Hepatocyte (in vitro differentiated cells): ENCODE data around the gene OR9A2. TPM values are rescaled to one million over a fixed set of nuclear protein-coding genes. Genes with fewer than 3 reads are reported as not detected.

Experiments used
- DNase-seq: peaks from one replicate; pipeline ENCODE4 v3.0.0-alpha.2; 2016; ENCODE audit warnings: low spot score
- H2AFZ ChIP-seq: fragments of 200-600 bp; sonication (generic); 2 replicates; pipeline ENCODE4 v1.6.0; 2016; ENCODE audit warnings: antibody characterized with exemption, mild to moderate bottlenecking
- H3K27ac ChIP-seq: fragments of 200-600 bp; sonication (generic); 2 replicates; pipeline ENCODE4 v1.5.1; 2016; ENCODE audit warnings: mild to moderate bottlenecking
- H3K27me3 ChIP-seq: fragments of 200-600 bp; sonication (generic); 2 replicates; pipeline ENCODE4 v1.6.1; 2016
- H3K36me3 ChIP-seq: fragments of 200-600 bp; sonication (generic); replicated peaks from 2 replicates; pipeline ENCODE4 v1.5.1; 2016; ENCODE audit warnings: low read depth; ENCODE audit not compliant: insufficient read depth
- H3K4me1 ChIP-seq: fragments of 200-600 bp; sonication (generic); 2 replicates; pipeline ENCODE4 v1.5.1; 2016; ENCODE audit warnings: mild to moderate bottlenecking, moderate library complexity; ENCODE audit not compliant: insufficient read depth
- H3K4me2 ChIP-seq: fragments of 200-600 bp; sonication (generic); 2 replicates; pipeline ENCODE4 v1.6.0; 2016
- H3K4me3 ChIP-seq: fragments of 200-600 bp; sonication (generic); 2 replicates; pipeline ENCODE4 v1.5.1; 2016; ENCODE audit warnings: mild to moderate bottlenecking
- H3K79me2 ChIP-seq: fragments of 200-600 bp; sonication (generic); 2 replicates; pipeline ENCODE4 v1.6.0; 2017; ENCODE audit warnings: mild to moderate bottlenecking
- H3K9me2 ChIP-seq: fragments of 200-600 bp; sonication (generic); replicated peaks from 2 replicates; pipeline ENCODE4 v1.6.0; 2017; ENCODE audit warnings: mild to moderate bottlenecking; ENCODE audit not compliant: insufficient read depth
- H3K9me3 ChIP-seq: fragments of 200-600 bp; sonication (generic); 2 replicates; pipeline ENCODE4 v1.5.1; 2016; ENCODE audit warnings: low read depth, mild to moderate bottlenecking
- H4K20me1 ChIP-seq: fragments of 200-600 bp; sonication (generic); 2 replicates; pipeline ENCODE4 v1.6.0; 2016; ENCODE audit warnings: mild to moderate bottlenecking; ENCODE audit not compliant: insufficient read depth, poor library complexity, severe bottlenecking
- CTCF ChIP-seq: fragments of 200-600 bp; sonication (generic); IDR thresholded peaks from 2 replicates; pipeline ENCODE4 v1.5.1; 2016; ENCODE audit warnings: antibody characterized with exemption, mild to moderate bottlenecking; ENCODE audit not compliant: poor library complexity
- EZH2 ChIP-seq: fragments of 200-600 bp; sonication (generic); IDR thresholded peaks from 2 replicates; pipeline ENCODE4 v1.6.1; 2016; ENCODE audit warnings: antibody characterized with exemption, mild to moderate bottlenecking, borderline replicate concordance
- EZH2phosphoT487 ChIP-seq: fragments of 200-600 bp; sonication (generic); IDR thresholded peaks from one replicate; pipeline ENCODE4 v1.6.1; 2018; ENCODE audit warnings: antibody characterized with exemption, mild to moderate bottlenecking, low read depth, moderate library complexity; ENCODE audit not compliant: unreplicated experiment, severe bottlenecking
- WGBS: methylation state at CpG from one replicate; pipeline ENCODE4 v1.1.6; 2016; ENCODE audit warnings: low lambda C conversion rate; ENCODE audit errors: missing lambda C conversion rate; 5-methylcytosine and 5-hydroxymethylcytosine counted together
- polyA plus RNA-seq: library from polyadenylated mRNA; unstranded; fragments of >200 nt; fragmentation: Nextera tagmentation; extraction: Ambion mirVana; gene quantifications from 2 replicates; pipeline ENCODE4 v1.2.1, GENCODE V29; 2016
- total RNA-seq: library from RNA; depleted of rRNA; stranded (reverse); fragments of >200 nt; gene quantifications from 2 replicates; pipeline ENCODE4 v1.2.3, GENCODE V29; 2014

The OR9A2 gene
- total and polyA plus RNA-seq, 2 experiments from 2014 or later = not detected

DNA sequence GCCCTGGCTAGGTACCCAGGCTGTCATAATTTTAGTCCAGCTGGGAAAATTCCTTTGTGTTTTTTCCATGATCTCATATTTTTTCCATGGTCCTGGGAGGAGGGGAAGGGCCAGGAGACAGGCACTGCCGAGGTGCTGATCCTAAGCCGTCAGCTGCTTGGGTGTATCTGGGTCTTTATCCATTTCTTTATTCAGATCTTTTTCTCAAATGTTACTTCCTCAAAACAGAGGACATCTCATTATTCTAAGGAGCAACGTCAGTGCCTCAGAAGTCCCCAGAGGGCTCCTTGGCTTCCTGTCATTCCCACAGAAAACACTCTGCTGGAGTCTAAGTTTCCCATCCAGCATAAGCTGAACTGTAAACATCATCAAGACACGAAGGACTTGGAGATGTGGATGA is 22.4 kb upstream of the OR9A2 start:
- peak overlapping the region; percentile 38 for H3K27ac ChIP-seq
- 65% methylated on average over 4 of the region's 4 CpGs for WGBS
- no peak for TF ChIP-seq EZH2
- TF ChIP-seq CTCF = no peak
- no peak for TF ChIP-seq EZH2phosphoT487
- H4K20me1 ChIP-seq = no peaks in the 10 kb centered on the region
- no peak overlapping the region for H2AFZ ChIP-seq
- no peaks in the 10 kb centered on the region for H3K9me2 ChIP-seq
- H3K4me1 ChIP-seq = peaks cover 7% of the 10 kb centered on the region
- H3K27me3 ChIP-seq = no peaks in the 10 kb centered on the region
- H3K4me3 ChIP-seq = no peak overlapping the region
- H3K4me2 ChIP-seq = no peak overlapping the region
- H3K9me3 ChIP-seq = no peaks in the 10 kb centered on the region
- no peaks in the 10 kb centered on the region for H3K79me2 ChIP-seq
- no peaks in the 10 kb centered on the region for H3K36me3 ChIP-seq
- DNase-seq = no peak

GRCh38 chr7:143048827-143049226 is 21.9 kb upstream of the OR9A2 start:
- DNase-seq = peak; percentile 52
- Histone ChIP-seq H3K27ac (peak overlapping the region; percentile 38), H3K9me3 (no peaks in the 10 kb centered on the region), H3K9me2 (no peaks in the 10 kb centered on the region), H2AFZ (no peak overlapping the region), H3K4me2 (no peak overlapping the region), H3K79me2 (no peaks in the 10 kb centered on the region), H3K4me1 (peaks cover 9% of the 10 kb centered on the region), H3K36me3 (no peaks in the 10 kb centered on the region), H3K27me3 (no peaks in the 10 kb centered on the region), H4K20me1 (no peaks in the 10 kb centered on the region), H3K4me3 (no peak overlapping the region)
- TF ChIP-seq CTCF = no peak
- no peak for TF ChIP-seq EZH2phosphoT487
- TF ChIP-seq EZH2 = no peak

GRCh38 chr7:143047326-143047725 is 20.4 kb upstream of the OR9A2 start:
- no peaks in the 10 kb centered on the region for H3K36me3 ChIP-seq
- 77% methylated on average over 2 of the region's 2 CpGs for WGBS
- H3K27ac ChIP-seq = no peak overlapping the region
- no peaks in the 10 kb centered on the region for H3K9me3 ChIP-seq
- no peak overlapping the region for H3K4me3 ChIP-seq
- H2AFZ ChIP-seq = no peak overlapping the region
- no peak overlapping the region for H3K4me2 ChIP-seq
- H3K9me2 ChIP-seq = no peaks in the 10 kb centered on the region
- TF ChIP-seq CTCF = no peak
- no peak for TF ChIP-seq EZH2phosphoT487
- no peak for TF ChIP-seq EZH2
- H3K4me1 ChIP-seq = peaks cover 23% of the 10 kb centered on the region
- H4K20me1 ChIP-seq = no peaks in the 10 kb centered on the region
- no peaks in the 10 kb centered on the region for H3K27me3 ChIP-seq
- no peak for DNase-seq
- no peaks in the 10 kb centered on the region for H3K79me2 ChIP-seq

GRCh38 chr7:143046426-143046851 is 19.5 kb upstream of the OR9A2 start:
- H3K27me3 ChIP-seq = no peaks in the 10 kb centered on the region
- H3K4me3 ChIP-seq = no peak overlapping the region
- peaks cover 31% of the 10 kb centered on the region for H3K4me1 ChIP-seq
- no peak for DNase-seq
- H3K9me2 ChIP-seq = no peaks in the 10 kb centered on the region
- H3K36me3 ChIP-seq = no peaks in the 10 kb centered on the region
- H3K79me2 ChIP-seq = no peaks in the 10 kb centered on the region
- H3K4me2 ChIP-seq = no peak overlapping the region
- TF ChIP-seq EZH2 (no peak), CTCF (no peak), EZH2phosphoT487 (no peak)
- 37% methylated on average over 3 of the region's 3 CpGs for WGBS
- no peak overlapping the region for H3K27ac ChIP-seq
- no peak overlapping the region for H2AFZ ChIP-seq
- H4K20me1 ChIP-seq = no peaks in the 10 kb centered on the region
- H3K9me3 ChIP-seq = no peaks in the 10 kb centered on the region
